Osteoblast (primary cell): ENCODE measurements around the gene TSPO2. TPM values are rescaled to one million over a fixed set of nuclear protein-coding genes. Genes with fewer than 3 reads are reported as not detected.
"Not testable (repeated sequence)": the region's sequence is repeated elsewhere in the genome, so short reads cannot be mapped to it uniquely, and the experiment has no call there.

Experiments used
- DNase-seq: peaks from one replicate; pipeline ENCODE4 v3.0.0; 2011; ENCODE audit warnings: low spot score, mixed read lengths; ENCODE audit not compliant: insufficient read length; ENCODE audit errors: missing footprints
- H2AFZ ChIP-seq: 2 replicates; pipeline ENCODE4 v1.6.0; 2011; ENCODE audit warnings: mild to moderate bottlenecking, low read length
- H3K27ac ChIP-seq: 2 replicates; pipeline ENCODE4 v1.5.1; 2011; ENCODE audit warnings: mild to moderate bottlenecking, low read depth, low read length, moderate library complexity
- H3K27me3 ChIP-seq: 2 replicates; pipeline ENCODE4 v1.6.0; 2012; ENCODE audit warnings: mild to moderate bottlenecking, control low read depth, inconsistent platforms, low read length, moderate library complexity; ENCODE audit not compliant: insufficient read depth
- H3K36me3 ChIP-seq: 2 replicates; pipeline ENCODE4 v1.5.1; 2011; ENCODE audit warnings: mild to moderate bottlenecking, low read length, control low read depth, moderate library complexity; ENCODE audit not compliant: insufficient read depth
- H3K4me1 ChIP-seq: 2 replicates; pipeline ENCODE4 v1.5.1; 2011; ENCODE audit warnings: mild to moderate bottlenecking, low read length, control low read depth, moderate library complexity; ENCODE audit not compliant: insufficient read depth
- H3K4me2 ChIP-seq: 2 replicates; pipeline ENCODE4 v1.6.0; 2011; ENCODE audit warnings: mild to moderate bottlenecking, low read length; ENCODE audit not compliant: insufficient read depth
- H3K4me3 ChIP-seq: fragments of 200-600 bp; sonication (generic); 3 replicates; pipeline ENCODE4 v1.5.1; 2012; ENCODE audit warnings: mild to moderate bottlenecking, low read length, inconsistent platforms; ENCODE audit not compliant: insufficient read depth
- H3K79me2 ChIP-seq: 2 replicates; pipeline ENCODE4 v1.6.0; 2012; ENCODE audit warnings: mild to moderate bottlenecking, low read length, control low read depth, inconsistent platforms; ENCODE audit not compliant: insufficient read depth
- H3K9me3 ChIP-seq: 2 replicates; pipeline ENCODE4 v1.5.1; 2011; ENCODE audit warnings: low read depth, low read length, control low read depth
- H4K20me1 ChIP-seq: 2 replicates; pipeline ENCODE4 v1.6.0; 2012; ENCODE audit warnings: mild to moderate bottlenecking, low read length, control low read depth; ENCODE audit not compliant: insufficient read depth
- total RNA-seq: library from RNA; depleted of rRNA; stranded (reverse); fragments of >200 nt; gene quantifications from 2 replicates; pipeline ENCODE4 v1.2.3, GENCODE V29; 2012
- TF ChIP-seq, protein P1 (sequence below): IDR thresholded peaks from 2 replicates; pipeline ENCODE4 v1.5.1; 2011; ENCODE audit warnings: mild to moderate bottlenecking, low read depth, low read length, moderate library complexity; ENCODE audit errors: extremely low read depth

Gene TSPO2
- total RNA-seq, 1 donor: not detected

DNA sequence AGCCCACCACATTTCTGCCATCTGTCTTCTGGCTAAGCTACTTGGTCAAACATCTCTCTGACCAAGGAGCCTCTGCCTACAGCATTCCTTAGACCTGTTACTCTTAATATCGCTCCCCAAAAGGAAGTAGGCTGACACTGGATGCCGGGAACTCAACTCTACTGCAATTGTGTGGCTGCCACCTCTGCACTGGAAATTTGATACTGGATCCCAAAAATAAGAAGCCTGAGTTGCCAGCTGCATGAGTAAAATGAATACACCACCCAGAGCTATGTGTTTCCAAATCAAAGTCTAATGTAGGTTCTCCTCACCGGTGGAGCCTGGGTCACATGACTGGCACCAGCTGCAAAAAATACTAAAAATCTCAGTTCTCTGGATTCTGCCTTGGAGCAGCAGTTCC is 40.1 kb upstream of the TSPO2 start:
- H3K9me3 ChIP-seq: no peaks in the 10 kb centered on the region
- peaks cover 12% of the 10 kb centered on the region for H3K27me3 ChIP-seq
- H3K36me3 ChIP-seq: no peaks in the 10 kb centered on the region
- no peak for DNase-seq
- H3K79me2 ChIP-seq: no peaks in the 10 kb centered on the region
- H3K4me2 ChIP-seq: no peak overlapping the region
- no peak overlapping the region for H3K4me3 ChIP-seq
- no peak overlapping the region for H3K27ac ChIP-seq
- no peaks in the 10 kb centered on the region for H3K4me1 ChIP-seq
- TF ChIP-seq, protein P1, sequence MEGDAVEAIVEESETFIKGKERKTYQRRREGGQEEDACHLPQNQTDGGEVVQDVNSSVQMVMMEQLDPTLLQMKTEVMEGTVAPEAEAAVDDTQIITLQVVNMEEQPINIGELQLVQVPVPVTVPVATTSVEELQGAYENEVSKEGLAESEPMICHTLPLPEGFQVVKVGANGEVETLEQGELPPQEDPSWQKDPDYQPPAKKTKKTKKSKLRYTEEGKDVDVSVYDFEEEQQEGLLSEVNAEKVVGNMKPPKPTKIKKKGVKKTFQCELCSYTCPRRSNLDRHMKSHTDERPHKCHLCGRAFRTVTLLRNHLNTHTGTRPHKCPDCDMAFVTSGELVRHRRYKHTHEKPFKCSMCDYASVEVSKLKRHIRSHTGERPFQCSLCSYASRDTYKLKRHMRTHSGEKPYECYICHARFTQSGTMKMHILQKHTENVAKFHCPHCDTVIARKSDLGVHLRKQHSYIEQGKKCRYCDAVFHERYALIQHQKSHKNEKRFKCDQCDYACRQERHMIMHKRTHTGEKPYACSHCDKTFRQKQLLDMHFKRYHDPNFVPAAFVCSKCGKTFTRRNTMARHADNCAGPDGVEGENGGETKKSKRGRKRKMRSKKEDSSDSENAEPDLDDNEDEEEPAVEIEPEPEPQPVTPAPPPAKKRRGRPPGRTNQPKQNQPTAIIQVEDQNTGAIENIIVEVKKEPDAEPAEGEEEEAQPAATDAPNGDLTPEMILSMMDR: no peak
- H4K20me1 ChIP-seq: no peaks in the 10 kb centered on the region
- H2AFZ ChIP-seq: no peak overlapping the region

DNA sequence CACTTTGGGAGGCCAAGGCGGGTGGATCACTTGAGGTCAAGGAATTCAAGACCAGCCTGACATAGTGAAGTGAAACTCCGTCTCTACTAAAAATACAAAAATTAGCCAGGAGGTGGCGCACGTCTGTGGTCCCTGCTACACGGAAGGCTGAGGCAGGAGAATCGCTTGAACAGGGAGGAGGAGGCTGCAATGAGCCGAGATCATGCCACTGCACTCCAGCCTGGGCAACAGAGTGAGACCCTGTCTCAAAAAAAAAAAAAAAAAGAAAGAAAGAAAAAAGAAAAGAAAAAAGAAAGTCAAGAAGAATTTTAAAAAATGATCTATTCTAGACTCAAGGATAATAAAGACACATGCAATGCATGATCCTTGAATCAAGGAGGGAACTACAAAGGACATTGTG is 36.0 kb upstream of the TSPO2 start:
- not testable (repeated sequence) for H3K9me3 ChIP-seq, H3K4me2 ChIP-seq, H3K36me3 ChIP-seq, H3K27ac ChIP-seq, H3K4me1 ChIP-seq, DNase-seq, H2AFZ ChIP-seq, H3K4me3 ChIP-seq, H4K20me1 ChIP-seq, H3K79me2 ChIP-seq
- TF ChIP-seq, protein P1: peak; percentile 67
- H3K27me3 ChIP-seq: peaks cover 13% of the 10 kb centered on the region

DNA sequence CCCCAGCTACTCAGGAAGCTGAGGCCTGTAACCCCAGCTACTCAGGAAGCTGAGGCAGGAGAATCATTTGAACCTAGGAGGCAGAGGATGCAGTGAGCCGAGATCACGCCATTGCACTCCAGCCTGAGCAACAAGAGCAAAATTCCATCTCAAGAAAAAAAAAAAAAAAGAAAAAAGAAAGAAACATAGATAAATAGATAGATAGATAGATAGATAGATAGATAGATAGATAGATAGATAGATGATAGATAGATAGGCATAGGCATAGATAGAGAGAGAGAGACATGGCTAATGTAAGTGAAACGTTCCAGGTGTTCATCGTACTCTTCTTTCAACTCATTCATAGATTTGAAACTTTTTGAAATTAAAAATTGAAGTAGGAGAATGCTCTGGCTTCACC is 35.3 kb upstream of the TSPO2 start:
- not testable (repeated sequence) for H3K4me3 ChIP-seq, H3K27ac ChIP-seq, H2AFZ ChIP-seq, H3K36me3 ChIP-seq, H3K27me3 ChIP-seq, H3K4me1 ChIP-seq, H3K79me2 ChIP-seq, H3K4me2 ChIP-seq, DNase-seq, H4K20me1 ChIP-seq, H3K9me3 ChIP-seq

DNA sequence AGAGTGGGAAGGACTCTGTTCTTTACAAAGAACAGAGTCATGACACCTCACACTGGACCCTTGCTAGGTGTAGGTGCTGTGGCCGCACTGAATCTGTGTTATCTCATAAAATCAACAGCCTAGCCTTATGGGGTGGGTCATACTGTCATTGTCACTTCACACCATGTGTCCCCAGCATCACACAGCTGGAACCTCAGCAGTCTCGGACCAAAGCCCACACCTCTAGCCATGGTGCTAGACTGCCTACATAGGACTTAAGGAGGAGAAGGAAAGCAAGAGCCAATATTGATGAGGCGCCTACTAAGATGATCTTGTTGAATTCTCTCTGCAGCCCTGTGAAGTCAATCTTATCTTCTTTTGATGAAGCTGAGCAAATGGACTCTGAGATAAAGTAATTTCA is 34.3 kb upstream of the TSPO2 start:
- no peak overlapping the region for H3K4me3 ChIP-seq
- DNase-seq: no peak
- H4K20me1 ChIP-seq: no peaks in the 10 kb centered on the region
- no peaks in the 10 kb centered on the region for H3K4me1 ChIP-seq
- H3K4me2 ChIP-seq: no peak overlapping the region
- no peak overlapping the region for H2AFZ ChIP-seq
- TF ChIP-seq, protein P1: no peak
- peaks cover 9% of the 10 kb centered on the region for H3K27me3 ChIP-seq
- H3K79me2 ChIP-seq: no peaks in the 10 kb centered on the region
- H3K27ac ChIP-seq: no peak overlapping the region
- H3K36me3 ChIP-seq: no peaks in the 10 kb centered on the region
- no peaks in the 10 kb centered on the region for H3K9me3 ChIP-seq
